ENCODE data around the gene MS4A15.
A peak's percentile ranks its signal among the peaks of the same experiment; 100 is the strongest.

Gene MS4A15

DNA sequence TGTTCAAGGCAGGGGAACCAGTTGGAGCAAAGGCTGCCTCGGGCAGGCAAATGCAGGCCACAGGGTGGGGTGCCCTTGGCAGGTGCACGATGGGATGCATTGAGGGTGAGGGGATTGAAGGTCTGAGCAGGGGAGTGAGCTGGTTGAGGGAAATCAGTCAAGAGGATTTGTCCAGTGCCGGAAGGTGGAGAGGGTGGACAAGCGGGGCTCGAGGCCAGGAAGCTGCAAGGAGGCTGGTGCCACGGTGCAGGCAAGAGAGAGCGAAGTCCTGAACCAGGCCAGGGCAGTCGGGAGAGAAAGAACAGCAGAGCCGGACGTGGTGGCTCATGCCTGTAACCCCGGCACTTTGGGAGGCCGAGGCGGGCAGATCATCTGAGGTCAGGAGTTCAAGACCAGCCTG is 18.1 kb downstream of the MS4A15 start:
- DNase-seq (ENCODE audit: extremely low spot score): no peak
- no peak for TF ChIP-seq HDGF (IDR thresholded peaks at IDR 0.05; ENCODE audit: borderline replicate concordance)
- no peak for TF ChIP-seq LEF1 (IDR thresholded peaks at IDR 0.05; ENCODE audit: borderline replicate concordance)
- no peak for TF ChIP-seq ELF4 (IDR thresholded peaks at IDR 0.05)
- no peak for TF ChIP-seq FOXK2 (IDR thresholded peaks at IDR 0.05)
- TF ChIP-seq SP1 (IDR thresholded peaks at IDR 0.05): no peak
- TF ChIP-seq TARDBP (IDR thresholded peaks at IDR 0.05): no peak
- TF ChIP-seq NFRKB (IDR thresholded peaks at IDR 0.05): no peak
- TF ChIP-seq CTBP1 (IDR thresholded peaks at IDR 0.05; ENCODE audit: borderline replicate concordance): no peak
- no peak for TF ChIP-seq L3MBTL2 (conservative IDR thresholded peaks at IDR 0.05)
- TF ChIP-seq FOXA1 (IDR thresholded peaks at IDR 0.05): no peak
- no peak for TF ChIP-seq ARNT (IDR thresholded peaks at IDR 0.05)
- no peak for TF ChIP-seq PKNOX1 (IDR thresholded peaks at IDR 0.05)
- no peak for TF ChIP-seq BHLHE40 (IDR thresholded peaks at IDR 0.05; ENCODE audit: borderline replicate concordance)
- TF ChIP-seq FOXM1 (IDR thresholded peaks at IDR 0.05; ENCODE audit: borderline replicate concordance): no peak
- TF ChIP-seq SUZ12 (IDR thresholded peaks at IDR 0.05): no peak
- no peak for TF ChIP-seq ZNF384 (IDR thresholded peaks at IDR 0.05)
- ChIA-PET CTCF (interaction anchor here (0.6 to 1.5 kb wide), 6 partner anchors 8 to 386 kb away, joined by 3 to 6 read pairs (median 4); no protein-coding TSS in a partner anchor), POLR2A (no interaction called here)

GRCh38 chr11:60775420-60775961 is 18.8 kb downstream of the MS4A15 start:
- TF ChIP-seq SP1 (IDR thresholded peaks at IDR 0.05) (no peak), ZNF384 (IDR thresholded peaks at IDR 0.05) (no peak), TARDBP (IDR thresholded peaks at IDR 0.05) (no peak), NFRKB (IDR thresholded peaks at IDR 0.05) (no peak), ELF4 (IDR thresholded peaks at IDR 0.05) (no peak), BHLHE40 (IDR thresholded peaks at IDR 0.05; ENCODE audit: borderline replicate concordance) (no peak), SUZ12 (IDR thresholded peaks at IDR 0.05) (no peak), LEF1 (IDR thresholded peaks at IDR 0.05; ENCODE audit: borderline replicate concordance) (no peak), FOXA1 (IDR thresholded peaks at IDR 0.05) (no peak), FOXK2 (IDR thresholded peaks at IDR 0.05) (no peak), HDGF (IDR thresholded peaks at IDR 0.05; ENCODE audit: borderline replicate concordance) (no peak), PKNOX1 (IDR thresholded peaks at IDR 0.05) (no peak), FOXM1 (IDR thresholded peaks at IDR 0.05; ENCODE audit: borderline replicate concordance) (no peak), L3MBTL2 (conservative IDR thresholded peaks at IDR 0.05) (no peak), CTBP1 (IDR thresholded peaks at IDR 0.05; ENCODE audit: borderline replicate concordance) (no peak), ARNT (IDR thresholded peaks at IDR 0.05) (no peak)
- peak; percentile 87 for DNase-seq (ENCODE audit: extremely low spot score)
- CTCF ChIA-PET: interaction anchor here (1.0 to 1.5 kb wide), 5 partner anchors 9 to 112 kb away, joined by 3 to 6 read pairs (median 5); no protein-coding TSS in a partner anchor
- POLR2A ChIA-PET: no interaction called here

- no peak for DNase-seq (ENCODE audit: extremely low spot score)
- POLR2A ChIA-PET: no interaction called here
- CTCF ChIA-PET: interaction anchor here (1.4 kb wide), 2 partner anchors 13 to 55 kb away, joined by 3 to 5 read pairs; no protein-coding TSS in a partner anchor
Observed at GRCh38 chr11:60776167-60776566, 19.5 kb downstream of the MS4A15 start.

GRCh38 chr11:60777106-60777505 is 20.4 kb downstream of the MS4A15 start:
- ChIA-PET CTCF (interaction anchor here (0.6 kb wide), 1 partner anchor 605 kb away, joined by 3 read pairs; no protein-coding TSS in a partner anchor), POLR2A (no interaction called here)
- TF ChIP-seq ARNT (IDR thresholded peaks at IDR 0.05): no peak
- no peak for TF ChIP-seq FOXK2 (IDR thresholded peaks at IDR 0.05)
- no peak for TF ChIP-seq FOXA1 (IDR thresholded peaks at IDR 0.05)
- no peak for TF ChIP-seq SUZ12 (IDR thresholded peaks at IDR 0.05)
- TF ChIP-seq LEF1 (IDR thresholded peaks at IDR 0.05; ENCODE audit: borderline replicate concordance): no peak
- TF ChIP-seq BHLHE40 (IDR thresholded peaks at IDR 0.05; ENCODE audit: borderline replicate concordance): no peak
- TF ChIP-seq ELF4 (IDR thresholded peaks at IDR 0.05): no peak
- TF ChIP-seq TARDBP (IDR thresholded peaks at IDR 0.05): no peak
- TF ChIP-seq PKNOX1 (IDR thresholded peaks at IDR 0.05): no peak
- no peak for TF ChIP-seq CTBP1 (IDR thresholded peaks at IDR 0.05; ENCODE audit: borderline replicate concordance)
- no peak for TF ChIP-seq SP1 (IDR thresholded peaks at IDR 0.05)
- DNase-seq (ENCODE audit: extremely low spot score): no peak

More at GRCh38 chr11:60776167-60776566, 19.5 kb downstream of the MS4A15 start:
- TF ChIP-seq FOXK2 (IDR thresholded peaks at IDR 0.05) (no peak), LEF1 (IDR thresholded peaks at IDR 0.05; ENCODE audit: borderline replicate concordance) (no peak), HDGF (IDR thresholded peaks at IDR 0.05; ENCODE audit: borderline replicate concordance) (no peak), FOXA1 (IDR thresholded peaks at IDR 0.05) (no peak), NFRKB (IDR thresholded peaks at IDR 0.05) (no peak), CTBP1 (IDR thresholded peaks at IDR 0.05; ENCODE audit: borderline replicate concordance) (no peak), SUZ12 (IDR thresholded peaks at IDR 0.05) (no peak), TARDBP (IDR thresholded peaks at IDR 0.05) (no peak), ARNT (IDR thresholded peaks at IDR 0.05) (no peak), PKNOX1 (IDR thresholded peaks at IDR 0.05) (no peak), FOXM1 (IDR thresholded peaks at IDR 0.05; ENCODE audit: borderline replicate concordance) (no peak), ZNF384 (IDR thresholded peaks at IDR 0.05) (no peak), ELF4 (IDR thresholded peaks at IDR 0.05) (no peak), BHLHE40 (IDR thresholded peaks at IDR 0.05; ENCODE audit: borderline replicate concordance) (no peak), L3MBTL2 (conservative IDR thresholded peaks at IDR 0.05) (no peak), SP1 (IDR thresholded peaks at IDR 0.05) (no peak)

DNA sequence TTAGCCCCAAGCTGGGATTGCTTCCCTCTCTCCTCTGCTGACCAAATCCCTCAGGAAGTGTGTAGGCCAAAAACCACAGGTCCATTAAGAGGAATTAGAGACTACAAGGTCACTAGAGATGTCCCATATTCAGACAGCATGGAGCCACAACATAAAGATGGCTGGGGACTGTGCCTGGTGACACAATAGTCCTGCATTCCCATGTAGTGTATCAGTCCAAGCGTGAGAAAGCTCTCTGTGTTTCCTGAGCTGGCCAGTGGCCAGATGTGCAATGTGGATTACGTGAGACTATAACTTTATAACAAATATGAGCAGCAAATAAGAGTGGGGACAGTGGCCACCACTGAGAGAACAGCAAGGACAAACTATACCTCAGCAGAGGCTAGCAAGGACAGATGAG is 20.9 kb downstream of the MS4A15 start:
- POLR2A ChIA-PET: no interaction called here
- DNase-seq (ENCODE audit: extremely low spot score): no peak
- TF ChIP-seq LEF1 (IDR thresholded peaks at IDR 0.05; ENCODE audit: borderline replicate concordance) (no peak), NFRKB (IDR thresholded peaks at IDR 0.05) (no peak), CTBP1 (IDR thresholded peaks at IDR 0.05; ENCODE audit: borderline replicate concordance) (no peak), FOXK2 (IDR thresholded peaks at IDR 0.05) (no peak), FOXM1 (IDR thresholded peaks at IDR 0.05; ENCODE audit: borderline replicate concordance) (no peak), HDGF (IDR thresholded peaks at IDR 0.05; ENCODE audit: borderline replicate concordance) (no peak), TARDBP (IDR thresholded peaks at IDR 0.05) (no peak), ARNT (IDR thresholded peaks at IDR 0.05) (no peak), ZNF384 (IDR thresholded peaks at IDR 0.05) (no peak), FOXA1 (IDR thresholded peaks at IDR 0.05) (no peak), L3MBTL2 (conservative IDR thresholded peaks at IDR 0.05) (no peak), SP1 (IDR thresholded peaks at IDR 0.05) (no peak), SUZ12 (IDR thresholded peaks at IDR 0.05) (no peak), PKNOX1 (IDR thresholded peaks at IDR 0.05) (no peak)
- CTCF ChIA-PET: interaction anchor here (0.7 kb wide), 1 partner anchor 24 kb away, joined by 4 read pairs; no protein-coding TSS in a partner anchor

Data from HEK293T (cell line).